ENCODE data around the gene C16orf92. TPM values are rescaled to one million over a fixed set of nuclear protein-coding genes. Genes with fewer than 3 reads are reported as not detected.
"Not testable (repeated sequence)": the region's sequence is repeated elsewhere in the genome, so short reads cannot be mapped to it uniquely, and the experiment has no call there.

Gene C16orf92
- total RNA-seq, 2 experiments from 2014 or later = not detected

GRCh38 chr16:30028438-30029076 is 5.6 kb downstream of the C16orf92 start:
- H3K4me3 Mint-ChIP-seq = no peak overlapping the region
- ATAC-seq = no peak
- POLR2A ChIA-PET = interaction anchor here (0.6 kb wide), 1 partner anchor 1146 kb away, joined by 3 read pairs; no protein-coding TSS in a partner anchor
- H3K36me3 Mint-ChIP-seq (ENCODE audit: low read depth) = no peaks in the 10 kb centered on the region
- peaks cover 43% of the 10 kb centered on the region for H3K27me3 Mint-ChIP-seq
- no peak overlapping the region for H3K27ac Mint-ChIP-seq
- CTCF ChIA-PET = interaction anchor here (0.6 kb wide), 1 partner anchor 270 kb away, joined by 4 read pairs; no protein-coding TSS in a partner anchor
- peaks cover 7% of the 10 kb centered on the region for H3K4me1 Mint-ChIP-seq
- H3K9me3 Mint-ChIP-seq (ENCODE audit: low read depth) = no peaks in the 10 kb centered on the region
- peak; percentile 57 for DNase-seq
- intact Hi-C loops (cut with DNase I, micrococcal nuclease) = loop anchor here in 1 of 2 experiments (10.0 kb wide), 1 partner anchor 164 kb away; the partner anchor contains the start of gene CDIPT

GRCh38 chr16:30030011-30030685 is 7.2 kb downstream of the C16orf92 start:
- Mint-ChIP-seq H3K4me1 (peaks cover 8% of the 10 kb centered on the region), H3K27ac (no peak overlapping the region), H3K9me3 (ENCODE audit: low read depth) (no peaks in the 10 kb centered on the region), H3K36me3 (ENCODE audit: low read depth) (no peaks in the 10 kb centered on the region), H3K27me3 (peaks cover 46% of the 10 kb centered on the region), H3K4me3 (no peak overlapping the region)
- intact Hi-C loops (cut with DNase I, micrococcal nuclease) = no loop called here
- ATAC-seq = no peak
- DNase-seq = no peak
- CTCF ChIA-PET = interaction anchor here (0.5 to 4.5 kb wide), 4 partner anchors 18 to 348 kb away, joined by 3 to 22 read pairs (median 3); partner anchors contain the start of gene TBX6
- POLR2A ChIA-PET = no interaction called here

GRCh38 chr16:30030841-30031413 is 7.9 kb downstream of the C16orf92 start, which contains the start of gene TLCD3B:
Gene TLCD3B (minus strand): TSS chr16:30031271. CDS start chr16:30030527, 744 bp downstream.
- DNase-seq (no peak), ATAC-seq (no peak)
- ChIA-PET POLR2A (no interaction called here), CTCF (interaction anchor here (0.7 to 4.5 kb wide), 11 partner anchors 8 to 331 kb away, joined by 3 to 22 read pairs (median 5); partner anchors contain the start of genes ASPHD1, C16orf92, SEZ6L2 and TMEM219)
- intact Hi-C loops (cut with DNase I, micrococcal nuclease) = no loop called here
- Mint-ChIP-seq H3K4me1 (peaks cover 8% of the 10 kb centered on the region), H3K27me3 (peaks cover 46% of the 10 kb centered on the region), H3K36me3 (ENCODE audit: low read depth) (no peaks in the 10 kb centered on the region), H3K4me3 (peak within 1 kb of the TSS; percentile 8), H3K27ac (no peak within 1 kb of the TSS), H3K9me3 (ENCODE audit: low read depth) (no peaks in the 10 kb centered on the region)

- Mint-ChIP-seq H3K27me3 (peaks cover 45% of the 10 kb centered on the region), H3K4me1 (peaks cover 8% of the 10 kb centered on the region), H3K9me3 (ENCODE audit: low read depth) (no peaks in the 10 kb centered on the region), H3K27ac (no peak overlapping the region), H3K36me3 (ENCODE audit: low read depth) (no peaks in the 10 kb centered on the region), H3K4me3 (no peak overlapping the region)
- CTCF ChIA-PET = interaction anchor here (0.6 to 4.5 kb wide), 28 partner anchors 8 to 351 kb away, joined by 3 to 22 read pairs (median 4); partner anchors contain the start of genes ALDOA, ASPHD1, C16orf92 and KCTD13
- DNase-seq (no peak), ATAC-seq (no peak)
- POLR2A ChIA-PET = no interaction called here
- intact Hi-C loops (cut with DNase I, micrococcal nuclease) = no loop called here
Observed at GRCh38 chr16:30031477-30031918, 8.5 kb downstream of the C16orf92 start.

- ATAC-seq (peak; percentile 62), DNase-seq (peak; percentile 80)
- H3K4me3 Mint-ChIP-seq = peak overlapping the region; percentile 8
- H3K36me3 Mint-ChIP-seq (ENCODE audit: low read depth) = no peaks in the 10 kb centered on the region
- CTCF ChIA-PET = interaction anchor here (0.6 to 4.5 kb wide), 37 partner anchors 7 to 352 kb away, joined by 3 to 22 read pairs (median 4); partner anchors contain the start of genes ALDOA, ASPHD1, C16orf92 and KCTD13
- H3K9me3 Mint-ChIP-seq (ENCODE audit: low read depth) = no peaks in the 10 kb centered on the region
- intact Hi-C loops (cut with DNase I, micrococcal nuclease) = loop anchor here in 1 of 2 experiments (1.0 kb wide), 2 partner anchors 169 to 332 kb away; partner anchors contain the start of gene CDIPT
- POLR2A ChIA-PET = no interaction called here
- H3K27ac Mint-ChIP-seq = no peak overlapping the region
- H3K27me3 Mint-ChIP-seq = peaks cover 38% of the 10 kb centered on the region
- H3K4me1 Mint-ChIP-seq = peaks cover 8% of the 10 kb centered on the region
Observed at GRCh38 chr16:30032083-30032819, 9.3 kb downstream of the C16orf92 start.

- intact Hi-C loops (cut with DNase I, micrococcal nuclease) = no loop called here
- CTCF ChIA-PET = interaction anchor here (0.9 to 4.5 kb wide), 10 partner anchors 10 to 185 kb away, joined by 3 to 22 read pairs (median 5); partner anchors contain the start of gene C16orf92
- H3K4me1 Mint-ChIP-seq = peaks cover 8% of the 10 kb centered on the region
- H3K4me3 Mint-ChIP-seq = no peak overlapping the region
- DNase-seq (peak; percentile 49), ATAC-seq (peak; percentile 71)
- no peaks in the 10 kb centered on the region for H3K9me3 Mint-ChIP-seq (ENCODE audit: low read depth)
- H3K36me3 Mint-ChIP-seq (ENCODE audit: low read depth) = no peaks in the 10 kb centered on the region
- POLR2A ChIA-PET = no interaction called here
- peaks cover 28% of the 10 kb centered on the region for H3K27me3 Mint-ChIP-seq
- no peak overlapping the region for H3K27ac Mint-ChIP-seq
Observed at GRCh38 chr16:30033270-30033669, 10.3 kb downstream of the C16orf92 start.

GRCh38 chr16:30040221-30040620 is 17.2 kb downstream of the C16orf92 start:
- Mint-ChIP-seq H3K4me1 (no peaks in the 10 kb centered on the region), H3K27me3 (peaks cover 2% of the 10 kb centered on the region), H3K4me3 (no peak overlapping the region), H3K9me3 (ENCODE audit: low read depth) (no peaks in the 10 kb centered on the region), H3K27ac (no peak overlapping the region), H3K36me3 (ENCODE audit: low read depth) (no peaks in the 10 kb centered on the region)
- ChIA-PET CTCF (interaction anchor here (1.1 to 1.6 kb wide), 3 partner anchors 9 to 340 kb away, joined by 4 to 5 read pairs (median 4); partner anchors contain the start of gene TLCD3B), POLR2A (no interaction called here)
- intact Hi-C loops (cut with DNase I, micrococcal nuclease) = no loop called here
- DNase-seq (no peak), ATAC-seq (no peak)

GRCh38 chr16:30040690-30041089 is 17.7 kb downstream of the C16orf92 start:
- H3K36me3 Mint-ChIP-seq (ENCODE audit: low read depth); H3K4me3 Mint-ChIP-seq; H3K27ac Mint-ChIP-seq; intact Hi-C loops (cut with DNase I, micrococcal nuclease); H3K27me3 Mint-ChIP-seq; H3K9me3 Mint-ChIP-seq (ENCODE audit: low read depth); ATAC-seq; POLR2A ChIA-PET; DNase-seq; H3K4me1 Mint-ChIP-seq: not testable (repeated sequence)
- CTCF ChIA-PET = interaction anchor here (1.0 kb wide), 1 partner anchor 15 kb away, joined by 5 read pairs; no protein-coding TSS in a partner anchor

GRCh38 chr16:30041841-30042240 is 18.8 kb downstream of the C16orf92 start:
- Mint-ChIP-seq H3K27me3 (peaks cover 2% of the 10 kb centered on the region), H3K36me3 (ENCODE audit: low read depth) (no peaks in the 10 kb centered on the region), H3K4me3 (no peak overlapping the region), H3K4me1 (no peaks in the 10 kb centered on the region), H3K9me3 (ENCODE audit: low read depth) (no peaks in the 10 kb centered on the region), H3K27ac (no peak overlapping the region)
- POLR2A ChIA-PET = no interaction called here
- CTCF ChIA-PET = interaction anchor here (1.0 kb wide), 1 partner anchor 13 kb away, joined by 5 read pairs; no protein-coding TSS in a partner anchor
- DNase-seq = no peak
- ATAC-seq = no peak
- intact Hi-C loops (cut with DNase I, micrococcal nuclease) = no loop called here

- H3K4me1 Mint-ChIP-seq = peaks cover 3% of the 10 kb centered on the region
- no peaks in the 10 kb centered on the region for H3K9me3 Mint-ChIP-seq (ENCODE audit: low read depth)
- ChIA-PET CTCF (no interaction called here), POLR2A (no interaction called here)
- DNase-seq (no peak), ATAC-seq (peak; percentile 30)
- H3K4me3 Mint-ChIP-seq = no peak overlapping the region
- no peaks in the 10 kb centered on the region for H3K36me3 Mint-ChIP-seq (ENCODE audit: low read depth)
- intact Hi-C loops (cut with DNase I, micrococcal nuclease) = no loop called here
- no peak overlapping the region for H3K27ac Mint-ChIP-seq
- H3K27me3 Mint-ChIP-seq = no peaks in the 10 kb centered on the region
Observed at GRCh38 chr16:30046178-30046577, 23.2 kb downstream of the C16orf92 start.

Data from activated CD4-positive, alpha-beta T cell treated with anti-CD3 and anti-CD28 coated beads for 36 hours (primary cell).